Neuronal stem cell (in vitro differentiated cells): ENCODE results near the gene KDELR1.
"Not testable (repeated sequence)": the region's sequence is repeated elsewhere in the genome, so short reads cannot be mapped to it uniquely, and the experiment has no call there.

Experiments used
- DNase-seq: peaks from one replicate; pipeline ENCODE4 v3.0.0-alpha.2; 2013; ENCODE audit warnings: low spot score
- H2AFZ ChIP-seq: one replicate; pipeline ENCODE4 v1.6.1; 2013; ENCODE audit warnings: mild to moderate bottlenecking, low read length, inconsistent platforms
- H2AK5ac ChIP-seq: 2 replicates; pipeline ENCODE4 v1.6.1; 2013; ENCODE audit warnings: low read depth, mild to moderate bottlenecking, inconsistent platforms, low read length, moderate library complexity, mixed read lengths
- H2BK120ac ChIP-seq: 2 replicates; pipeline ENCODE4 v1.6.1; 2013; ENCODE audit warnings: low read depth, mild to moderate bottlenecking, inconsistent platforms, low read length, moderate library complexity, mixed read lengths
- H2BK12ac ChIP-seq: one replicate; pipeline ENCODE4 v1.6.1; 2013; ENCODE audit warnings: low read length, inconsistent platforms
- H2BK15ac ChIP-seq: 2 replicates; pipeline ENCODE4 v1.6.1; 2013; ENCODE audit warnings: mild to moderate bottlenecking, low read length, inconsistent platforms, mixed read lengths
- H2BK5ac ChIP-seq: one replicate; pipeline ENCODE4 v1.6.1; 2013; ENCODE audit warnings: inconsistent platforms, mild to moderate bottlenecking, low read length, moderate library complexity
- H3K14ac ChIP-seq: one replicate; pipeline ENCODE4 v1.6.1; 2013; ENCODE audit warnings: low read length, inconsistent platforms
- H3K18ac ChIP-seq: 2 replicates; pipeline ENCODE4 v1.6.1; 2013; ENCODE audit warnings: low read length, inconsistent platforms
- H3K23ac ChIP-seq: 2 replicates; pipeline ENCODE4 v1.6.1; 2013; ENCODE audit warnings: low read depth, mild to moderate bottlenecking, mixed read lengths, low read length, inconsistent platforms; ENCODE audit not compliant: poor library complexity
- H3K27ac ChIP-seq: replicated peaks from 3 replicates; pipeline ENCODE4 v1.5.1; 2013; ENCODE audit warnings: low read length, inconsistent platforms
- H3K27me3 ChIP-seq, 3 experiments: 2 replicates each; pipeline ENCODE4 v1.6.1; 2013; ENCODE audit warnings: low read length in 3 of 3, mild to moderate bottlenecking in 2 of 3, inconsistent platforms in 1 of 3, low read depth in 1 of 3, mixed read lengths in 1 of 3, moderate library complexity in 1 of 3; ENCODE audit not compliant: control insufficient read depth in 3 of 3, insufficient read depth in 3 of 3
- H3K36me3 ChIP-seq, 2 donors: replicated peaks in 1 of 2; 2 replicates each; pipeline ENCODE4 v1.6.1; 2013; ENCODE audit warnings: low read length in 2 of 2; ENCODE audit not compliant: control insufficient read depth in 2 of 2, insufficient read depth in 2 of 2
- H3K4ac ChIP-seq: 2 replicates; pipeline ENCODE4 v1.6.1; 2013; ENCODE audit warnings: inconsistent platforms, mild to moderate bottlenecking, low read length, moderate library complexity
- H3K4me1 ChIP-seq, 2 donors: 1 replicate in 1 of 2; 2 replicates in 1 of 2; pipeline ENCODE4 v1.6.1; 2013; ENCODE audit warnings: low read length in 2 of 2, low read depth in 1 of 2; ENCODE audit not compliant: control insufficient read depth in 2 of 2, insufficient read depth in 1 of 2
- H3K4me2 ChIP-seq: one replicate; pipeline ENCODE4 v1.6.1; 2013; ENCODE audit warnings: mild to moderate bottlenecking, low read length, inconsistent platforms; ENCODE audit not compliant: insufficient read depth, poor library complexity, severe bottlenecking
- H3K4me3 ChIP-seq, 2 donors: 2 replicates each; pipeline ENCODE4 v1.5.1; 2013; ENCODE audit warnings: low read length in 2 of 2, mild to moderate bottlenecking in 2 of 2, inconsistent platforms in 1 of 2, moderate library complexity in 1 of 2
- H3K79me1 ChIP-seq: one replicate; pipeline ENCODE4 v1.6.1; 2013; ENCODE audit warnings: low read depth, mild to moderate bottlenecking, inconsistent platforms, low read length, moderate library complexity
- H3K9ac ChIP-seq: one replicate; pipeline ENCODE4 v1.6.1; 2013; ENCODE audit warnings: mild to moderate bottlenecking, low read depth, low read length, inconsistent platforms; ENCODE audit not compliant: poor library complexity
- H3K9me3 ChIP-seq, 2 donors: replicated peaks in 1 of 2; 2 replicates each; pipeline versions ENCODE3 to v1.6.1; 2013; ENCODE audit warnings: low read length in 2 of 2, mild to moderate bottlenecking in 2 of 2, inconsistent platforms in 1 of 2, low read depth in 1 of 2, mixed read lengths in 1 of 2, moderate library complexity in 1 of 2; ENCODE audit not compliant: control insufficient read depth in 2 of 2, insufficient read depth in 1 of 2
- H4K8ac ChIP-seq: one replicate; pipeline ENCODE4 v1.6.1; 2013; ENCODE audit warnings: low read depth, mild to moderate bottlenecking, inconsistent platforms, low read length, moderate library complexity
- H4K91ac ChIP-seq: one replicate; pipeline ENCODE4 v1.6.1; 2013; ENCODE audit warnings: low read length, low read depth, mild to moderate bottlenecking, inconsistent platforms; ENCODE audit not compliant: poor library complexity
- WGBS, 2 donors: extraction: QIAGEN DNeasy Blood & Tissue Kit; methylation state at CpG; one replicate each; pipeline ENCODE4 v1.1.7; 2013; ENCODE audit warnings: missing lambda C conversion rate in 2 of 2, mixed read lengths in 1 of 2; ENCODE audit not compliant: insufficient read length in 2 of 2, insufficient replicate concordance in 1 of 2; ENCODE audit errors: extremely low coverage in 2 of 2; 5-methylcytosine and 5-hydroxymethylcytosine counted together

Gene KDELR1

GRCh38 chr19:48392860-48393558, 1.7 kb upstream of the KDELR1 start:
- H3K27me3 ChIP-seq = peaks cover 20 to 49% (median 43%) of the 10 kb centered on the region in 3 experiments
- no peaks in the 10 kb centered on the region for H3K9me3 ChIP-seq
- peak overlapping the region; percentile 96 for H3K18ac ChIP-seq
- DNase-seq = no peak
- H2BK12ac ChIP-seq = no peak overlapping the region
- no peak overlapping the region for H3K27ac ChIP-seq
- H3K4ac ChIP-seq = no peak overlapping the region
- peak overlapping the region; percentile 98 for H2BK15ac ChIP-seq
- H2AFZ ChIP-seq = peak overlapping the region; percentile 95
- H3K14ac ChIP-seq = no peak overlapping the region
- peak overlapping the region; percentile 97 for H2AK5ac ChIP-seq
- H3K9ac ChIP-seq = peak overlapping the region; percentile 91
- WGBS, 2 donors = no CpG with 5 or more reads among the region's 15 CpGs
- H3K4me2 ChIP-seq = peak overlapping the region; percentile 88
- H3K23ac ChIP-seq = peak overlapping the region; percentile 92
- H2BK5ac ChIP-seq = no peak overlapping the region
- H4K91ac ChIP-seq = no peak overlapping the region
- H3K36me3 ChIP-seq = peaks cover 7 to 16% of the 10 kb centered on the region in 2 donors
- peak overlapping the region in 1 of 2 donors; percentile 45 for H3K4me3 ChIP-seq
- H4K8ac ChIP-seq = no peak overlapping the region
- H2BK120ac ChIP-seq = peak overlapping the region; percentile 62
- peaks cover 27 to 37% of the 10 kb centered on the region in 2 donors for H3K4me1 ChIP-seq
- peaks cover 9% of the 10 kb centered on the region for H3K79me1 ChIP-seq

- not testable (repeated sequence) for H3K27ac ChIP-seq, H3K4me2 ChIP-seq, H3K23ac ChIP-seq, H3K4me3 ChIP-seq, H3K9ac ChIP-seq, H3K79me1 ChIP-seq, H2BK15ac ChIP-seq, H2BK12ac ChIP-seq, H4K91ac ChIP-seq, DNase-seq, H2AK5ac ChIP-seq, H4K8ac ChIP-seq, H3K4ac ChIP-seq, H3K14ac ChIP-seq, H3K9me3 ChIP-seq, H2BK120ac ChIP-seq
- WGBS, 2 donors = no CpG with 5 or more reads among the region's 1 CpG
- Histone ChIP-seq H3K27me3 (peaks cover 17 to 39% (median 33%) of the 10 kb centered on the region in 3 experiments), H3K4me1 (peaks cover 19 to 32% of the 10 kb centered on the region in 2 donors), H2BK5ac (peak overlapping the region; percentile 84), H3K18ac (peak overlapping the region; percentile 85), H3K36me3 (peaks cover 10 to 26% of the 10 kb centered on the region in 2 donors), H2AFZ (peak overlapping the region; percentile 77)
Measured at GRCh38 chr19:48392006-48392344, 624 bp upstream of the KDELR1 start.

- Histone ChIP-seq H3K14ac (peak overlapping the region; percentile 94), H2BK12ac (no peak overlapping the region), H3K9ac (peak overlapping the region; percentile 99), H3K9me3 (no peaks in the 10 kb centered on the region), H2BK5ac (peak overlapping the region; percentile 91), H3K4me1 (peaks cover 14 to 21% of the 10 kb centered on the region in 2 donors), H3K23ac (peak overlapping the region; percentile 93), H3K4me3 (peak overlapping the region; percentile 77 to 88), H2AFZ (peak overlapping the region; percentile 77), H3K36me3 (peaks cover 16 to 40% of the 10 kb centered on the region in 2 donors), H2AK5ac (peak overlapping the region; percentile 98), H2BK15ac (no peak overlapping the region), H3K4me2 (peak overlapping the region; percentile 89), H4K91ac (peak overlapping the region; percentile 98), H3K27ac (peak overlapping the region; percentile 31), H4K8ac (no peak overlapping the region), H3K18ac (peak overlapping the region; percentile 99), H2BK120ac (no peak overlapping the region), H3K4ac (peak overlapping the region; percentile 97), H3K79me1 (peaks cover 9% of the 10 kb centered on the region), H3K27me3 (peaks cover 13 to 23% (median 19%) of the 10 kb centered on the region in 3 experiments)
- no peak for DNase-seq
- WGBS, 2 donors = no CpG with 5 or more reads among the region's 24 CpGs
Measured at GRCh38 chr19:48390188-48391099, 907 bp downstream of the KDELR1 start.

GRCh38 chr19:48386981-48387380, 4.4 kb downstream of the KDELR1 start:
- Histone ChIP-seq H2BK15ac (no peak overlapping the region), H3K4me2 (no peak overlapping the region), H3K18ac (no peak overlapping the region), H3K4me3 (no peak overlapping the region), H3K23ac (no peak overlapping the region), H2AFZ (no peak overlapping the region), H3K36me3 (peaks cover 38 to 71% of the 10 kb centered on the region in 2 donors), H3K4me1 (peaks cover 0 to 3% of the 10 kb centered on the region in 2 donors), H3K27ac (no peak overlapping the region), H2BK5ac (no peak overlapping the region), H3K79me1 (peaks cover 9% of the 10 kb centered on the region), H2AK5ac (no peak overlapping the region), H3K9me3 (no peaks in the 10 kb centered on the region), H3K27me3 (no peaks in the 10 kb centered on the region), H2BK12ac (no peak overlapping the region), H4K91ac (no peak overlapping the region), H4K8ac (no peak overlapping the region), H3K4ac (no peak overlapping the region), H3K14ac (no peak overlapping the region), H2BK120ac (no peak overlapping the region), H3K9ac (no peak overlapping the region)
- DNase-seq = no peak
- WGBS, 2 donors = no CpG with 5 or more reads among the region's 3 CpGs
